Tibial nerve (tissue), 4 donors: Measurements from ENCODE around the gene TRIM27.

Experiments
- CTCF ChIP-seq, 5 experiments: fragments of 200-600 bp in 3 of 5; fragments of 450-650 bp in 2 of 5; sonication (generic) in 3 of 5; IDR thresholded peaks; one replicate each; pipeline ENCODE4 v1.5.1; 2016 to 2019; ENCODE audit warnings: antibody characterized with exemption in 5 of 5, mild to moderate bottlenecking in 3 of 5, moderate library complexity in 2 of 5
- EP300 ChIP-seq, 2 donors: sonication (generic); formaldehyde crosslinking; IDR thresholded peaks; one replicate each; pipeline ENCODE4 v1.6.1; 2017; ENCODE audit warnings: antibody characterized with exemption in 2 of 2, mild to moderate bottlenecking in 1 of 2
- POLR2A ChIP-seq, 2 donors: fragments of 450-650 bp; IDR thresholded peaks; one replicate each; pipeline ENCODE4 v1.6.1; 2017; ENCODE audit warnings: antibody characterized with exemption in 2 of 2, mild to moderate bottlenecking in 2 of 2, moderate library complexity in 2 of 2

DNA sequence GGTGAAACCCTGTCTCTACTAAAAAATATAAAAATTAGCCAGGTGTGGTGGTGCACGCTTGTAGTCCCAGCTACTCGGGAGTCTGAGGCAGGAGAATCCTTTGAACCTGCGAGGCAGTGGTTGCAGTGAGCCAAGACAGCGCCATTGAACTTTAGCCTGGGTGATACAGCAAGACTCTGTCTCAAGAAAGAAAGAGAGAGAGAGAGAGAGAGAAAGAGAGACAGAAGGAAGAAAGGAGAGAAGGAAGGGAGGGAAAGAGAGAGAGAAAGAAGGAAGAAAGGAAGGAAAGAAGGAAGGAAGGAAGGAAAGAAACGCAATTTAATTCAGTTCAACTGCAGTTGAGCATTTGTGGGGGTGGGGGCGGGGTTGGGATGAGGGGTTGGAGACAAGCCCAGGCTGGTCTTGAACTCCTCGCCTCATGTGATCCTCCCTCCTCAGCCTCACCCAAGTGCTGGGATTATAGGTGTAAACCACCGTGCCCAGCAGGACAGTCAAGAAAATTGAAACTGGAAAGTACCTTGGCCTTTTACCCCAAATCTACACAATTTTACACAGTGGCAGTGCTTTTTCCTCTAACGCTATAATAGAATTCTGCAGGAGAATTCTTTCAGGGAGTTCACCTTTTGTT is 30.5 kb downstream of the TRIM27 start:
- TF ChIP-seq CTCF (IDR thresholded peaks at IDR 0.05) (no peak), EP300 (IDR thresholded peaks at IDR 0.05) (no peak), POLR2A (IDR thresholded peaks at IDR 0.05) (no peak)
